Endothelial cell of umbilical vein (primary cell): ENCODE data around the gene UBE2M. TPM values are rescaled to one million over a fixed set of nuclear protein-coding genes. Genes with fewer than 3 reads are reported as not detected.

Experiments
- BruUV-seq: library from RNA; stranded (reverse); fragments of 400-500 nt; replicated peaks from 2 replicates; lab custom pipeline; 2021; lab: Mats Ljungman, UMichigan
- CTCF ChIA-PET: fragments of 300-600, 350-600 bp; sonication (Branson Sonifier 250); formaldehyde crosslinking; loops from one replicate; lab custom pipeline; 2021; ENCODE audit warnings: antibody characterized with exemption, inconsistent platforms; lab: Charles Lee
- POLR2A ChIA-PET: fragments of 300-600, 350-600 bp; sonication (Branson Sonifier 250); formaldehyde crosslinking; loops from one replicate; lab custom pipeline; 2021; ENCODE audit warnings: antibody characterized with exemption, inconsistent platforms; lab: Charles Lee
- DNase-seq: peaks from one replicate; pipeline ENCODE4 v3.0.0-alpha.2; 2011; ENCODE audit warnings: low read depth, low spot score
- FAIRE-seq: peaks from 2 replicates; lab custom pipeline; 2011; peaks lifted over from hg19 to GRCh38; lab: Jason Lieb, UNC
- H2AFZ ChIP-seq: 2 replicates; pipeline ENCODE4 v1.6.0; 2012; ENCODE audit warnings: low read depth, low read length, control low read depth, inconsistent platforms
- H3K27ac ChIP-seq: 2 replicates; pipeline ENCODE4 v1.5.1; 2011; ENCODE audit warnings: low read depth, mild to moderate bottlenecking, control low read depth, low read length, moderate library complexity; ENCODE audit not compliant: insufficient read depth
- H3K27me3 ChIP-seq, 2 experiments: 2 replicates each; pipeline versions ENCODE4 v1.6.0 to v1.6.1; 2011; ENCODE audit warnings: low read length in 2 of 2, mixed read lengths in 1 of 2; ENCODE audit not compliant: control insufficient read depth in 2 of 2, insufficient read depth in 2 of 2
- H3K36me3 ChIP-seq, 2 experiments: 2 replicates in 1 of 2; 3 replicates in 1 of 2; pipeline ENCODE4 v1.5.1; 2011; ENCODE audit warnings: low read length in 2 of 2, mild to moderate bottlenecking in 1 of 2, moderate library complexity in 1 of 2; ENCODE audit not compliant: control insufficient read depth in 2 of 2, insufficient read depth in 2 of 2; ENCODE audit errors: extremely low read depth in 1 of 2
- H3K4me1 ChIP-seq: 3 replicates; pipeline ENCODE4 v1.5.1; 2011; ENCODE audit warnings: mild to moderate bottlenecking, low read length; ENCODE audit not compliant: control insufficient read depth, insufficient read depth; ENCODE audit errors: extremely low read depth
- H3K4me2 ChIP-seq: 2 replicates; pipeline ENCODE4 v1.6.1; 2011; ENCODE audit warnings: low read length, control low read depth, mixed read lengths; ENCODE audit not compliant: insufficient read depth
- H3K4me3 ChIP-seq, 3 experiments: fragments of 200-600 bp in 1 of 3; sonication (generic), shearing (Covaris generic) in 1 of 3; replicated peaks in 1 of 3; 2 replicates each; pipeline ENCODE4 v1.5.1; 2011 to 2016; ENCODE audit warnings: control low read depth in 3 of 3, low read length in 3 of 3, mild to moderate bottlenecking in 2 of 3, inconsistent platforms in 1 of 3, low read depth in 1 of 3, moderate library complexity in 1 of 3; ENCODE audit not compliant: insufficient read depth in 1 of 3
- H3K79me2 ChIP-seq: 2 replicates; pipeline ENCODE4 v1.6.0; 2012; ENCODE audit warnings: low read length, inconsistent platforms; ENCODE audit not compliant: control insufficient read depth, insufficient read depth
- H3K9ac ChIP-seq: replicated peaks from 2 replicates; pipeline ENCODE3; 2011; ENCODE audit warnings: low read length, control low read depth; ENCODE audit not compliant: insufficient read depth; ENCODE audit errors: extremely low read depth
- H3K9me1 ChIP-seq: replicated peaks from 3 replicates; pipeline ENCODE4 v1.6.0; 2011; ENCODE audit warnings: mild to moderate bottlenecking, low read length; ENCODE audit not compliant: control insufficient read depth, insufficient read depth; ENCODE audit errors: extremely low read depth
- H3K9me3 ChIP-seq: replicated peaks from 2 replicates; pipeline ENCODE4 v1.5.1; 2012; ENCODE audit warnings: low read length, inconsistent platforms; ENCODE audit not compliant: control insufficient read depth, insufficient read depth
- H4K20me1 ChIP-seq: replicated peaks from 2 replicates; pipeline ENCODE3; 2011; ENCODE audit warnings: mild to moderate bottlenecking, low read length; ENCODE audit not compliant: control insufficient read depth, insufficient read depth; ENCODE audit errors: extremely low read depth
- CTCF ChIP-seq, 2 donors: IDR thresholded peaks; 1 replicate in 1 of 2; 2 replicates in 1 of 2; pipeline ENCODE4 v1.5.1; 2011; ENCODE audit warnings: low read length in 2 of 2, mild to moderate bottlenecking in 2 of 2, moderate library complexity in 2 of 2, control low read depth in 1 of 2, inconsistent platforms in 1 of 2, low read depth in 1 of 2; ENCODE audit not compliant: insufficient read depth in 1 of 2; ENCODE audit errors: extremely low read depth in 1 of 2
- EZH2 ChIP-seq: IDR thresholded peaks from 2 replicates; pipeline ENCODE4 v1.6.1; 2012; ENCODE audit warnings: borderline replicate concordance, low read depth, mild to moderate bottlenecking, moderate library complexity, low read length, inconsistent platforms; ENCODE audit not compliant: severe bottlenecking
- FOS ChIP-seq: IDR thresholded peaks from 2 replicates; pipeline ENCODE4 v1.6.1; 2011; ENCODE audit warnings: mild to moderate bottlenecking, low read length, moderate library complexity, borderline replicate concordance; ENCODE audit not compliant: insufficient read depth
- GATA2 ChIP-seq: IDR thresholded peaks from 2 replicates; pipeline ENCODE4 v1.7.0; 2011; ENCODE audit warnings: low read depth, mild to moderate bottlenecking, moderate library complexity, mixed read lengths, low read length; ENCODE audit not compliant: insufficient read length, insufficient read depth
- JUN ChIP-seq: IDR thresholded peaks from 2 replicates; pipeline ENCODE4 v1.6.1; 2011; ENCODE audit warnings: borderline replicate concordance, low read depth; ENCODE audit not compliant: insufficient read length, insufficient read depth
- MAX ChIP-seq: IDR thresholded peaks from 2 replicates; pipeline ENCODE4 v1.6.1; 2011; ENCODE audit not compliant: insufficient read depth, insufficient read length
- MYC ChIP-seq: IDR thresholded peaks from one replicate; pipeline ENCODE4 v1.6.1; 2011; ENCODE audit warnings: mild to moderate bottlenecking, low read depth, low read length
- POLR2A ChIP-seq: IDR thresholded peaks from 2 replicates; pipeline ENCODE4 v1.6.1; 2012; ENCODE audit warnings: low read depth, mild to moderate bottlenecking, control low read depth, low read length
- POLR2AphosphoS5 ChIP-seq: IDR thresholded peaks from 2 replicates; pipeline ENCODE4 v1.6.1; 2012; ENCODE audit warnings: low read depth, mild to moderate bottlenecking, control low read depth, low read length, moderate library complexity; ENCODE audit not compliant: insufficient read depth
- dilution Hi-C: fragments of 300-500 bp; cut with MboI; formaldehyde crosslinking; loops from one replicate; pipeline ENCODE4 v1.15.0; 2019; ENCODE audit warnings: low sequenced_read_pairs; ENCODE audit not compliant: extremely low pct_ligation_motif_present
- intact Hi-C: fragments of 100-400 bp; cut with micrococcal nuclease; formaldehyde crosslinking; loops from one replicate; pipeline ENCODE4 v1.10.0; 2022
- polyA plus RNA-seq, 4 experiments: library from polyadenylated mRNA; depleted of rRNA in 3 of 4; stranded (reverse) in 3 of 4; unstranded in 1 of 4; fragments of >200 nt; gene quantifications; 2 replicates each; pipeline versions ENCODE4 v1.2.1 to v1.2.3, GENCODE V29; 2011 to 2012; ENCODE audit warnings: missing spikeins in 1 of 4
- total RNA-seq: library from RNA; stranded (reverse); gene quantifications from 2 replicates; pipeline ENCODE4 v1.2.3, GENCODE V29; 2021

The UBE2M gene
- total and polyA plus RNA-seq, 2 donors (not counting 3 experiments of a cell fraction or from before 2014, with no cell fraction given), result 87.8 to 102 TPM

- ChIA-PET CTCF (interaction anchor here (1.5 to 2.2 kb wide), 2 partner anchors 42 to 47 kb away, joined by 7 to 13 read pairs; partner anchors contain the start of gene ZBTB45), POLR2A (interaction anchor here (1.1 to 1.4 kb wide), 2 partner anchors 14 to 18 kb away, joined by 3 read pairs; partner anchors contain the start of gene TRIM28)
- H3K27me3 ChIP-seq, result peaks cover 11 to 22% of the 10 kb centered on the region in 2 experiments
- peaks cover 16% of the 10 kb centered on the region for H3K79me2 ChIP-seq
- H3K36me3 ChIP-seq, result peaks cover 0 to 4% of the 10 kb centered on the region in 2 experiments
- FAIRE-seq, result no peak
- H3K27ac ChIP-seq, result no peak overlapping the region
- no peak overlapping the region for H3K4me3 ChIP-seq
- no TSS peak for BruUV-seq
- DNase-seq, result no peak
- TF ChIP-seq EZH2 (no peak), GATA2 (no peak), FOS (no peak), POLR2AphosphoS5 (no peak), MYC (no peak), JUN (no peak), POLR2A (no peak), MAX (no peak), CTCF (IDR thresholded peaks at IDR 0.05; ENCODE audit: extremely low read depth in 1 of 2, insufficient read depth in 1 of 2, low read depth in 1 of 2, low read length in 2 of 2) (no peak)
- H3K9me3 ChIP-seq, result no peaks in the 10 kb centered on the region
- H3K9me1 ChIP-seq, result no peaks in the 10 kb centered on the region
- peaks cover 32% of the 10 kb centered on the region for H3K4me1 ChIP-seq
- dilution Hi-C loops, result no loop called here
- no peak overlapping the region for H3K4me2 ChIP-seq
- H2AFZ ChIP-seq, result no peak overlapping the region
- H4K20me1 ChIP-seq, result no peaks in the 10 kb centered on the region
- no peak overlapping the region for H3K9ac ChIP-seq
- intact Hi-C loops, result no loop called here
Observed at GRCh38 chr19:58561373-58562121, 3.1 kb upstream of the UBE2M start.
